Measurements from ENCODE around the gene ZNF628. TPM values are rescaled to one million over a fixed set of nuclear protein-coding genes. Genes with fewer than 3 reads are reported as not detected.

Gene ZNF628
- total and polyA plus RNA-seq, 10 donors = 1.4 to 13.6 (median 7.9) TPM

GRCh38 chr19:55434356-55434919 is 42.0 kb upstream of the ZNF628 start:
- no peak overlapping the region for H3K27ac ChIP-seq
- DNase-seq = no peak
- no peaks in the 10 kb centered on the region for H3K36me3 ChIP-seq
- H3K9me3 ChIP-seq = no peaks in the 10 kb centered on the region
- 68 to 94% (median 76%) methylated on average over 4 of the region's 4 CpGs for WGBS, 5 donors
- intact Hi-C loops (cut with DNase I; ENCODE audit: low total_unique reads) = no loop called here
- peaks cover 3 to 90% (median 60%) of the 10 kb centered on the region in 7 donors for H3K27me3 ChIP-seq (replicated peaks in 1 of 7)
- no peak for TF ChIP-seq CTCF (IDR thresholded peaks at IDR 0.05 in 8 of 11, conservative IDR thresholded peaks at IDR 0.05 in 3 of 11)
- no peak for TF ChIP-seq POLR2A (IDR thresholded peaks at IDR 0.05)
- no peak for TF ChIP-seq POLR2AphosphoS5 (IDR thresholded peaks at IDR 0.05)
- H3K4me3 ChIP-seq = no peak overlapping the region
- no peaks in the 10 kb centered on the region for H3K4me1 ChIP-seq

- H3K9me3 ChIP-seq = no peaks in the 10 kb centered on the region
- H3K27ac ChIP-seq = no peak overlapping the region
- no peaks in the 10 kb centered on the region for H3K36me3 ChIP-seq
- no peak for TF ChIP-seq CTCF (IDR thresholded peaks at IDR 0.05 in 8 of 11, conservative IDR thresholded peaks at IDR 0.05 in 3 of 11)
- TF ChIP-seq POLR2AphosphoS5 (IDR thresholded peaks at IDR 0.05) = no peak
- TF ChIP-seq POLR2A (IDR thresholded peaks at IDR 0.05) = no peak
- H3K4me3 ChIP-seq = no peak overlapping the region
- intact Hi-C loops (cut with DNase I; ENCODE audit: low total_unique reads) = no loop called here
- no peak for DNase-seq
- peaks cover 3 to 90% (median 60%) of the 10 kb centered on the region in 7 donors for H3K27me3 ChIP-seq (replicated peaks in 1 of 7)
- peaks cover 0 to 2% (median under 1%) of the 10 kb centered on the region in 6 donors for H3K4me1 ChIP-seq
- 90 to 96% (median 93%) methylated on average over 4 of the region's 4 CpGs for WGBS, 5 donors
Measured at GRCh38 chr19:55435020-55435419, 41.4 kb upstream of the ZNF628 start.

GRCh38 chr19:55436847-55437246 is 39.6 kb upstream of the ZNF628 start:
- intact Hi-C loops (cut with DNase I; ENCODE audit: low total_unique reads) = no loop called here
- no peak overlapping the region for H3K27ac ChIP-seq
- no peaks in the 10 kb centered on the region for H3K9me3 ChIP-seq
- no peak overlapping the region for H3K4me3 ChIP-seq
- no peaks in the 10 kb centered on the region for H3K36me3 ChIP-seq
- H3K4me1 ChIP-seq = peaks cover 11 to 20% (median 18%) of the 10 kb centered on the region in 6 donors
- DNase-seq = no peak
- WGBS, 5 donors = 44 to 52% (median 50%) methylated on average over 8 of the region's 8 CpGs
- peaks cover 10 to 90% (median 74%) of the 10 kb centered on the region in 7 donors for H3K27me3 ChIP-seq (replicated peaks in 1 of 7)
- TF ChIP-seq CTCF (IDR thresholded peaks at IDR 0.05 in 8 of 11, conservative IDR thresholded peaks at IDR 0.05 in 3 of 11) (no peak), POLR2A (IDR thresholded peaks at IDR 0.05) (no peak), POLR2AphosphoS5 (IDR thresholded peaks at IDR 0.05) (no peak)

GRCh38 chr19:55437410-55437809 is 39.0 kb upstream of the ZNF628 start:
- no peak for TF ChIP-seq POLR2AphosphoS5 (IDR thresholded peaks at IDR 0.05)
- no peak for TF ChIP-seq CTCF (IDR thresholded peaks at IDR 0.05 in 8 of 11, conservative IDR thresholded peaks at IDR 0.05 in 3 of 11)
- no peak for TF ChIP-seq POLR2A (IDR thresholded peaks at IDR 0.05)
- peaks cover 10 to 90% (median 74%) of the 10 kb centered on the region in 7 donors for H3K27me3 ChIP-seq (replicated peaks in 1 of 7)
- H3K4me1 ChIP-seq = peaks cover 11 to 26% (median 24%) of the 10 kb centered on the region in 6 donors
- no peak for DNase-seq
- no peak overlapping the region for H3K27ac ChIP-seq
- H3K36me3 ChIP-seq = no peaks in the 10 kb centered on the region
- no peaks in the 10 kb centered on the region for H3K9me3 ChIP-seq
- intact Hi-C loops (cut with DNase I; ENCODE audit: low total_unique reads) = no loop called here
- no peak overlapping the region for H3K4me3 ChIP-seq
- 2 to 5% (median 3%) methylated on average over 12 to 17 of the region's 17 CpGs for WGBS, 5 donors

Data from spleen (tissue), 11 donors.